HG03442 (cell line): Measurements from ENCODE around the gene C16orf46.

Source experiments
- ATAC-seq: cut with Tn5 transposase; IDR thresholded peaks from one replicate; pipeline ENCODE4 v1.9.1; 2021; ENCODE audit warnings: mild to moderate bottlenecking, moderate library complexity; ENCODE audit not compliant: unreplicated experiment

The C16orf46 gene

GRCh38 chr16:81018496-81018895 lies 58.5 kb downstream of the C16orf46 start:
- no peak for ATAC-seq

- ATAC-seq = no peak
These were observed 62.4 kb downstream of the C16orf46 start for GRCh38 chr16:81014672-81015071.

GRCh38 chr16:81012974-81013373 lies 64.1 kb downstream of the C16orf46 start:
- ATAC-seq = no peak
